Measurements from ENCODE around the gene GPR39.

DNA sequence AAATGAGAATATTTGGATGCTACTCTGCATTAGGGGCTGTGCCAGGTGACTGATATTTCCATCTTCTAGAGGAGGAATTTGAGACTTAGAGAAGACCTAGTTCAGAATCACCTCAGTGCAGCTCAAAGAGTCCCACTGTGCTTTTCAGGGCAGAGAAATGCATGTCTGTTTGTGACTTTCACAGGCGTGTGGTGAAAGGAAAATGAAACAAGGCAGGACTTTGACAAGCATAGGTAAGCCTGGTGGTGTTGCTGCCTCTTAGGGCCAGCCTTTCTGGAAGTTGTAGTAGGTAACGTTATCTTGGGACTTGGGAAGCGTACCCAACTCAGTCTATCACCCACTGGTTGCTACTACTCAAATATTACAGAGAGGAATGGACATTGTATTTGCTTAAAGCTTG lies 2.6 kb downstream of the GPR39 start:
- TF ChIP-seq, protein P1, sequence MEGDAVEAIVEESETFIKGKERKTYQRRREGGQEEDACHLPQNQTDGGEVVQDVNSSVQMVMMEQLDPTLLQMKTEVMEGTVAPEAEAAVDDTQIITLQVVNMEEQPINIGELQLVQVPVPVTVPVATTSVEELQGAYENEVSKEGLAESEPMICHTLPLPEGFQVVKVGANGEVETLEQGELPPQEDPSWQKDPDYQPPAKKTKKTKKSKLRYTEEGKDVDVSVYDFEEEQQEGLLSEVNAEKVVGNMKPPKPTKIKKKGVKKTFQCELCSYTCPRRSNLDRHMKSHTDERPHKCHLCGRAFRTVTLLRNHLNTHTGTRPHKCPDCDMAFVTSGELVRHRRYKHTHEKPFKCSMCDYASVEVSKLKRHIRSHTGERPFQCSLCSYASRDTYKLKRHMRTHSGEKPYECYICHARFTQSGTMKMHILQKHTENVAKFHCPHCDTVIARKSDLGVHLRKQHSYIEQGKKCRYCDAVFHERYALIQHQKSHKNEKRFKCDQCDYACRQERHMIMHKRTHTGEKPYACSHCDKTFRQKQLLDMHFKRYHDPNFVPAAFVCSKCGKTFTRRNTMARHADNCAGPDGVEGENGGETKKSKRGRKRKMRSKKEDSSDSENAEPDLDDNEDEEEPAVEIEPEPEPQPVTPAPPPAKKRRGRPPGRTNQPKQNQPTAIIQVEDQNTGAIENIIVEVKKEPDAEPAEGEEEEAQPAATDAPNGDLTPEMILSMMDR (IDR thresholded peaks at IDR 0.05), result no peak
- TF ChIP-seq EZH2 (IDR thresholded peaks at IDR 0.05; ENCODE audit: borderline replicate concordance, insufficient read depth, low read depth, low read length, poor library complexity, severe bottlenecking), result no peak

Measured in B cell (primary cell).